Body of pancreas (tissue), 4 donors: ENCODE data around the gene EFCAB7. TPM values are rescaled to one million over a fixed set of nuclear protein-coding genes. Genes with fewer than 3 reads are reported as not detected.

Experiments
- ATAC-seq: fragments of 150-250 bp; one replicate; pipeline ENCODE4 v1.9.1; 2016
- DNase-seq, 4 donors: peaks; one replicate each; pipeline ENCODE4 v3.0.0-alpha.2; 2019
- H3K27ac ChIP-seq, 4 donors: fragments of 200-600 bp; sonication (generic); 1 replicate in 3 of 4; 2 replicates in 1 of 4; pipeline versions ENCODE4 v1.5.1 to v1.6.1; 2016 to 2019; ENCODE audit warnings: mild to moderate bottlenecking in 1 of 4, mixed read lengths in 1 of 4, moderate library complexity in 1 of 4
- H3K27me3 ChIP-seq, 2 donors: fragments of 200-600 bp; sonication (generic); one replicate each; pipeline ENCODE4 v1.6.0; 2016; ENCODE audit warnings: mild to moderate bottlenecking in 1 of 2
- H3K36me3 ChIP-seq, 2 donors: fragments of 200-600 bp; sonication (generic); replicated peaks in 1 of 2; 2 replicates each; pipeline ENCODE4 v1.5.1; 2016; ENCODE audit warnings: low read depth in 2 of 2; ENCODE audit not compliant: insufficient read depth in 1 of 2
- H3K4me1 ChIP-seq: fragments of 200-600 bp; sonication (generic); one replicate; pipeline ENCODE4 v1.6.0; 2016
- H3K4me3 ChIP-seq, 2 donors: fragments of 200-600 bp; sonication (generic); 1 replicate in 1 of 2; 2 replicates in 1 of 2; pipeline ENCODE4 v1.5.1; 2016 to 2019
- H3K9me3 ChIP-seq, 3 donors: fragments of 200-600 bp; sonication (generic); 1 replicate in 2 of 3; 2 replicates in 1 of 3; pipeline ENCODE4 v1.5.1; 2016
- POLR2A ChIP-seq, 3 donors: fragments of 450-650 bp; IDR thresholded peaks; one replicate each; pipeline ENCODE4 v1.6.1; 2016; ENCODE audit warnings: antibody characterized with exemption in 3 of 3, mild to moderate bottlenecking in 2 of 3
- WGBS, 2 donors: methylation state at CpG; one replicate each; pipeline ENCODE4 v1.1.5; 2017; 5-methylcytosine and 5-hydroxymethylcytosine counted together
- intact Hi-C: fragments of 100-400 bp; cut with DNase I; formaldehyde crosslinking; loops from one replicate; pipeline ENCODE4 v1.15.1; 2023
- total RNA-seq, 2 donors: library from RNA; depleted of rRNA; stranded (reverse); fragments of >200 nt; gene quantifications; one replicate each; pipeline ENCODE4 v1.1.0, GENCODE V29; 2016
- TF ChIP-seq, protein P1 (sequence below), 7 experiments: fragments of 450-650 bp in 4 of 7; fragments of 200-600 bp in 3 of 7; sonication (generic) in 3 of 7; IDR thresholded peaks; one replicate each; pipeline ENCODE4 v1.5.1; 2016 to 2019; ENCODE audit warnings: antibody characterized with exemption in 7 of 7

Gene EFCAB7
- total RNA-seq, 2 donors from 2014 or later = 4.7 to 4.9 TPM

DNA sequence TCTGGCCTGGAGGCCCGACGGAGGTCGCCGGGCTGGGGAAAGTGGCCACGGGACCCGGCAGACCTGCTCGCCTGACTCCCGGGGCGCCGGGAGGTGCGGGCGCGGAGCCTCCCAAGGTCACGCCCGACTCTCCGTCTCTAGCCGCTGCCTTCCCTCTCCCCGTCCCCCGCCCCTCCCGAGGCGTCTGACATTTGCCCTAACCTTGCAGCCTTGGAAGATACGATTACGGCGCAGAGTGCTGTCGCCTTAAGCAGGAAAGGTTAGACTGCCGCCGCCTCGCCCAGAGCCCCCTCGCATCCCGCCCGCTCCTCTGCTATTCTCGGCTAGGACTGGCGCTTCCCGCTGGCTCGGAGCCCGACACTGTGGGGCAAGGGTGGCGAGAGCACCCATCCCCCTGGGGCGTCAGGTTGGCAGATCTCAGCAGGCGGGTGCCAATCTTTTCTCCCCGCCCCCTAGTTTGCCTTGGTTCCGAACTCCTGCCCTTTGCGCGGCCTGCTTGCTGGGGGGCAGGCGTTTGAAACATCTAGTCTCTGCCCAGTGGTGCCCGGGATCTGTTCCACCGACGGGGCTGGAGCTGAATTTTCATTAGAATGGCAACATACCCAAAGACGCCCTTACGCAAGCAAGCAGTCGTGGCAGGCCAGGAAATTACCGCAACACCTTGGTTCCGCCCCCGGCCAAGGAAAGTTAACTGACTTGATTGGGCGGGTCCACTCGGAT, 70.7 kb downstream of the EFCAB7 start:
- H3K4me3 ChIP-seq = peak overlapping the region; percentile 43 to 72
- no peaks in the 10 kb centered on the region for H3K36me3 ChIP-seq
- H3K9me3 ChIP-seq = no peaks in the 10 kb centered on the region
- WGBS, 2 donors = 1% methylated on average over 27 to 53 of the region's 55 CpGs
- H3K4me1 ChIP-seq = peaks cover 46% of the 10 kb centered on the region
- DNase-seq = peak; percentile 83 to 89 (median 87)
- intact Hi-C loops = no loop called here
- TF ChIP-seq, protein P1, sequence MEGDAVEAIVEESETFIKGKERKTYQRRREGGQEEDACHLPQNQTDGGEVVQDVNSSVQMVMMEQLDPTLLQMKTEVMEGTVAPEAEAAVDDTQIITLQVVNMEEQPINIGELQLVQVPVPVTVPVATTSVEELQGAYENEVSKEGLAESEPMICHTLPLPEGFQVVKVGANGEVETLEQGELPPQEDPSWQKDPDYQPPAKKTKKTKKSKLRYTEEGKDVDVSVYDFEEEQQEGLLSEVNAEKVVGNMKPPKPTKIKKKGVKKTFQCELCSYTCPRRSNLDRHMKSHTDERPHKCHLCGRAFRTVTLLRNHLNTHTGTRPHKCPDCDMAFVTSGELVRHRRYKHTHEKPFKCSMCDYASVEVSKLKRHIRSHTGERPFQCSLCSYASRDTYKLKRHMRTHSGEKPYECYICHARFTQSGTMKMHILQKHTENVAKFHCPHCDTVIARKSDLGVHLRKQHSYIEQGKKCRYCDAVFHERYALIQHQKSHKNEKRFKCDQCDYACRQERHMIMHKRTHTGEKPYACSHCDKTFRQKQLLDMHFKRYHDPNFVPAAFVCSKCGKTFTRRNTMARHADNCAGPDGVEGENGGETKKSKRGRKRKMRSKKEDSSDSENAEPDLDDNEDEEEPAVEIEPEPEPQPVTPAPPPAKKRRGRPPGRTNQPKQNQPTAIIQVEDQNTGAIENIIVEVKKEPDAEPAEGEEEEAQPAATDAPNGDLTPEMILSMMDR (IDR thresholded peaks at IDR 0.05) = no peak
- TF ChIP-seq POLR2A (IDR thresholded peaks at IDR 0.05) = peak; percentile 43 to 87 (median 82)
- H3K27me3 ChIP-seq = no peaks in the 10 kb centered on the region
- peak overlapping the region; percentile 95 for H3K27ac ChIP-seq
- ATAC-seq = peak; percentile 66

DNA sequence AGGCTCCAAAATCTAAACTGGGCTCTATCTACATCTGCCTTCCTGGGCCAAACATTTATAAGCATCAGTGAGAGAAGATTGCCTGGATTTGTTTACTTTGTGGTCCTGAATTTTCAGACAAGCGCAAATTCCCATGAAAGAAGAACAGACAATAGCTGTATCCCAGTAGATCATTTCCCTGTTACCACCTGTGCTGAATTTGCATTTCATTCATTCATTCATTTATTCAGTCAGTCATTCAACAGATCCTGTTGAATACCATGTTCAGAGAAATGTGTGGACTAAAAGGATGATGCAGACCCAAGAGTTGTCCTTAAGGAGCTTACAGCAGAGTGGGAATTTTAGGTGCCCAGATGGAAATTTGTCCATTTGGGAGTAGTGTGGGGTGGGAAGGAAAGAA, 72.1 kb downstream of the EFCAB7 start:
- H3K4me3 ChIP-seq = no peak overlapping the region
- H3K27me3 ChIP-seq = no peaks in the 10 kb centered on the region
- ATAC-seq = no peak
- TF ChIP-seq, protein P1 (IDR thresholded peaks at IDR 0.05) = no peak
- TF ChIP-seq POLR2A (IDR thresholded peaks at IDR 0.05) = no peak
- WGBS, 2 donors = 92 to 95% methylated on average over 1 of the region's 1 CpG
- no peaks in the 10 kb centered on the region for H3K36me3 ChIP-seq
- H3K4me1 ChIP-seq = peaks cover 51% of the 10 kb centered on the region
- H3K9me3 ChIP-seq = no peaks in the 10 kb centered on the region
- DNase-seq = no peak
- intact Hi-C loops = no loop called here
- no peak overlapping the region for H3K27ac ChIP-seq

DNA sequence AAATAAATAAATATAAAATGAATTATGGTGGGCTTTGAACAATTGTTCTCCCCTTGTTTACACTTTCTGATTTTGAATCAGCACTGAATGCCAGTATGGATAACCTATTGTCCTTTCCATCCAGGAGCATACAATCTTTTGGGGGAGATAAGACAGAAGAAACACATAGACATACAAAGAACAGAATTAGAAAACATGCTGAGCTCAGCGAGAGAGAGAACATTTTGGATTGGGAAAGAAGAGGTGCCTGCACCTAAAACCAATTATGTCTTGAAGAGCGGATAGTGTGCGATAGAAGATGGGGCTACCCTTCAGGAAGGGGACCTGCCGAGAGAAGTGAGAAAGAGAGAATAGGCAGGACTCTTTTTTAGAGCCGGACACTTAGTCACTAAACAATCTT, 76.5 kb downstream of the EFCAB7 start:
- H3K9me3 ChIP-seq = no peaks in the 10 kb centered on the region
- no peak overlapping the region for H3K27ac ChIP-seq
- no peak overlapping the region for H3K4me3 ChIP-seq
- ATAC-seq = no peak
- TF ChIP-seq POLR2A (IDR thresholded peaks at IDR 0.05) = no peak
- TF ChIP-seq, protein P1 (IDR thresholded peaks at IDR 0.05) = no peak
- no peaks in the 10 kb centered on the region for H3K36me3 ChIP-seq
- H3K27me3 ChIP-seq = no peaks in the 10 kb centered on the region
- intact Hi-C loops = no loop called here
- WGBS, 2 donors = 87 to 90% methylated on average over 5 of the region's 5 CpGs
- no peak for DNase-seq
- peaks cover 33% of the 10 kb centered on the region for H3K4me1 ChIP-seq

DNA sequence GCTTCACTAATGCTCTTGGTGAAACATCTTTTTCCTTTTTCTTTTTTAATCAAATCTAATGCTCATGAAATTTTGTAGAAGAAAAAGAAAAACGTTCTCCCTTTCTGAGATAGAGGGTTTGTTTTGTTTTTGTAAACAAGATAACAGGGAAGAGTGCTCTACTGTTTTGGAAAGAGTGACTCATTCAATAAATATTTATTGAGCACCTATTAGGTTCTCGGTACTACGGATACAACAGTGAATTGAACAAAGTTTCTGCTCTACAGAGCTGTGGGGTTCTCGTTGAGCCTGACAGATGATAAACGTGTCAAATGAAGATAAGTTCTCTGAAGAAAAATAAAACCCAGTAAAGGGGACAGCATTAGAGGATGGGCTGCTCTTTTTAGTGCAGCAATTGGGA, 76.9 kb downstream of the EFCAB7 start:
- Histone ChIP-seq H3K4me3 (no peak overlapping the region), H3K4me1 (peaks cover 29% of the 10 kb centered on the region), H3K27ac (no peak overlapping the region), H3K36me3 (no peaks in the 10 kb centered on the region), H3K27me3 (no peaks in the 10 kb centered on the region), H3K9me3 (no peaks in the 10 kb centered on the region)
- intact Hi-C loops = no loop called here
- no peak for DNase-seq
- no peak for ATAC-seq
- TF ChIP-seq POLR2A (IDR thresholded peaks at IDR 0.05) = no peak
- TF ChIP-seq, protein P1 (IDR thresholded peaks at IDR 0.05) = no peak
- WGBS, 2 donors = 21 to 24% methylated on average over 5 of the region's 5 CpGs

DNA sequence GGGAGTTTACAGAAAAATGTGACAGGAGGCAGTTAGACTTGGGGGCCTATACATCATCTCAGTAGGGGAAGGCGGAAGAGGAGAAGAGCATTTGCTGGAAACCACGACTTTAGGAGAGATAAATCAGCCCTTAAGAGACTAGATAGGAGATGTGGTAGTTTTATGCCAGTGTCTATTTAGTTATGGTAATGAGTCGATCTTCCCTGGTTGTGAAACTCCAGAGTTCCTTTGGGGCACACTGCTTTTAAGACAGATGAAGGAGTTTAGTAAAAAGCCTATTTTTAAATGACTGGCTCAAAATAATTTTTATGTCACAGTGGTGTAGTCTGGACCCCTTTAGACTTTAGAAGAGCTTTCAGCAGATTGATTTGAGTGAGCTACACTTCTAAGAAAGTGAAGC, 77.7 kb downstream of the EFCAB7 start:
- H3K9me3 ChIP-seq = no peaks in the 10 kb centered on the region
- no peak overlapping the region for H3K27ac ChIP-seq
- H3K36me3 ChIP-seq = no peaks in the 10 kb centered on the region
- peaks cover 22% of the 10 kb centered on the region for H3K4me1 ChIP-seq
- WGBS, 2 donors = 66 to 89% methylated on average over 3 of the region's 3 CpGs
- intact Hi-C loops = no loop called here
- DNase-seq (no peak), ATAC-seq (no peak)
- no peak overlapping the region for H3K4me3 ChIP-seq
- no peak for TF ChIP-seq POLR2A (IDR thresholded peaks at IDR 0.05)
- TF ChIP-seq, protein P1 (IDR thresholded peaks at IDR 0.05) = no peak
- no peaks in the 10 kb centered on the region for H3K27me3 ChIP-seq
